Hair follicle dermal papilla cell (primary cell): ENCODE results near the gene RSPO1. TPM values are rescaled to one million over a fixed set of nuclear protein-coding genes. Genes with fewer than 3 reads are reported as not detected.

Experiments used
- total RNA-seq: library from RNA; depleted of rRNA; stranded (reverse); fragments of >200 nt; gene quantifications from 2 replicates; pipeline ENCODE4 v1.2.3, GENCODE V29; 2012

The RSPO1 gene
- total RNA-seq, result 2.4 and 3.4 TPM in 2 replicates

DNA sequence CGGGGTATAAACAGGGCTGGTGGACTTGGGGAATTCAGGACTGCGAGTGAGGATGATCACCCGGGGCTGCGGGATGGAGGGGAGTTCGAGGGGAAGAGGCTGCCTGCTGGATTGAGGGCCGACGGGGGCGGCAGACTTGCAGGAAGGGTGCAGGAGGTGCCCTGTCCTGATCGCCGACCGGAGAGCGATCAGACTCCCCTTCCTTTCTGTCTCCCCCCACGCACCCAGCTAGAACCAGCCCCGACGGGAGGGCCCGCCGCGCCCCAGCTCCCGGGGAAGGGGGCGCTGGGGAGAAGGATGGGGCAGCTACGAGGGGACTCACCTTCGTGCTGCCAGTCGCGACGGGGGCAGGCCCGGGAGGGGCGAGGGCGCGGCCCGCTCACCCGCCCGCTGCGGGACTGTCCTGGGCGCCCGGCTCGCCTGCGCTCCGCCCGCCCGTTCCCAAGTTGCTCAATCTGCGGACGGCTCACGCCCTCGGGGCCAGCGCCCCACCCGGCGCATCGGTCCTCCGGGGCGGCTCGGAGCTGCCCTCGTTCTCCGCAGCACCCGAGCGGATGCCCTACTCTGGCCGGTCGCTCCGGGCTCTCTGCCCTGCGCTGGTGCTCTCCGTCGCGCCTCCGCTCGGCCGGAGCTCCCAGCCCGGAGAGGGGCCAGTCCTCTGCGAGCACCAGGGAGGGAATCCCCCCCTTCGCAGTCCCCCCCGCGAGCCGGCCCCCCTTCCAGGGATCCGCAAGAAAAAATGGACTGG is at the start of gene RSPO1:
TSS of gene RSPO1 (minus strand) at position 649 of the 748 bp plus-strand sequence. CDS start 5,231 bp downstream, outside the sequence.

GRCh38 chr1:37595440-37596181 is 39.1 kb downstream of the RSPO1 start, which contains the start of gene GNL2:
TSS of gene GNL2 (minus strand) at chr1:37595937. CDS start at chr1:37595822, 115 bp downstream.

Other genes starting within 250 kb of the RSPO1 start
- gene ZC3H12A, start 160.3 kb downstream of the RSPO1 start, total RNA-seq, result 15.5 and 34.2 TPM in 2 replicates
- gene MEAF6, start 120.1 kb downstream of the RSPO1 start, total RNA-seq, result 59.4 and 60.0 TPM in 2 replicates
- 15.7 and 16.9 TPM in 2 replicates for gene SNIP1, start 80.6 kb downstream of the RSPO1 start, total RNA-seq
- 5.3 and 5.8 TPM in 2 replicates for gene DNALI1, start 78.0 kb downstream of the RSPO1 start, total RNA-seq
- 65.3 and 69.6 TPM in 2 replicates for gene GNL2, start 39.0 kb downstream of the RSPO1 start, total RNA-seq
- gene CDCA8, start 57.6 kb upstream of the RSPO1 start, total RNA-seq, result 1.8 and 2.1 TPM in 2 replicates
- not detected in 2 replicates for gene EPHA10, start 130.2 kb upstream of the RSPO1 start, total RNA-seq
- gene MANEAL, start 159.0 kb upstream of the RSPO1 start, total RNA-seq, result 1.6 and 1.8 TPM in 2 replicates
- gene C1orf122, start 172.9 kb upstream of the RSPO1 start, total RNA-seq, result 17.0 and 18.0 TPM in 2 replicates
- gene YRDC, start 173.3 kb upstream of the RSPO1 start, total RNA-seq, result 12.6 and 16.6 TPM in 2 replicates
- gene MTF1, start 224.7 kb upstream of the RSPO1 start, total RNA-seq, result 3.2 and 3.4 TPM in 2 replicates